T47D (cell line): ENCODE measurements around the gene CAPN7.
A peak's percentile ranks its signal among the peaks of the same experiment; 100 is the strongest.

Experiments
- DNase-seq, 2 experiments: peaks; one replicate each; pipeline versions ENCODE4 v3.0.0 to v3.0.0-alpha.2; 2011 to 2012; ENCODE audit warnings: low read depth in 1 of 2, low spot score in 1 of 2
- JUND ChIP-seq: IDR thresholded peaks from 2 replicates; pipeline ENCODE4 v1.6.1; 2012; ENCODE audit warnings: low read depth
- in situ Hi-C: cut with HindIII; loops from 2 replicates; pipeline ENCODE4 v1.10.0; 2016; ENCODE audit warnings: low sequenced_read_pairs, low pct_unique_long_range_greater_than_20kb

Gene CAPN7

DNA sequence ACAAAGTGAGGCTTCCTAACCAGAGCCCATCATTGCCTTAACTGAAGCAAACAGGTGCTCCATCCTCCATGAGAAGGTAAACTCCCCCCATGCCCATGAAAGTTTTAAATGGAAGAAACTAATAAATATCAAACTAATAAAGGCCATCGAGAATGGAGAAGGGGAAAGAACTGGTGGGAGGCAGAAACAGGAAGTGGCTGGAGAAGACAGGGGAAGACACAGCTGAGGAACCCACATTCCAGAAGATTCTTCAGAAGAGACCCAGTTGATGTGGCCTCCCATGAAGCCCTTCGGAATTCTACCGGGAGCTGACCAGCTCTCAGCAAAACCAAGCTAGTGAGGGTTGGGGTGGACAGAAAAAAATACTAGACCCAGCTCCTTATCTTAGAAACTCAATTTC is 84.7 kb downstream of the CAPN7 start:
- in situ Hi-C loops = no loop called here
- TF ChIP-seq JUND = no peak
- no peak for DNase-seq

DNA sequence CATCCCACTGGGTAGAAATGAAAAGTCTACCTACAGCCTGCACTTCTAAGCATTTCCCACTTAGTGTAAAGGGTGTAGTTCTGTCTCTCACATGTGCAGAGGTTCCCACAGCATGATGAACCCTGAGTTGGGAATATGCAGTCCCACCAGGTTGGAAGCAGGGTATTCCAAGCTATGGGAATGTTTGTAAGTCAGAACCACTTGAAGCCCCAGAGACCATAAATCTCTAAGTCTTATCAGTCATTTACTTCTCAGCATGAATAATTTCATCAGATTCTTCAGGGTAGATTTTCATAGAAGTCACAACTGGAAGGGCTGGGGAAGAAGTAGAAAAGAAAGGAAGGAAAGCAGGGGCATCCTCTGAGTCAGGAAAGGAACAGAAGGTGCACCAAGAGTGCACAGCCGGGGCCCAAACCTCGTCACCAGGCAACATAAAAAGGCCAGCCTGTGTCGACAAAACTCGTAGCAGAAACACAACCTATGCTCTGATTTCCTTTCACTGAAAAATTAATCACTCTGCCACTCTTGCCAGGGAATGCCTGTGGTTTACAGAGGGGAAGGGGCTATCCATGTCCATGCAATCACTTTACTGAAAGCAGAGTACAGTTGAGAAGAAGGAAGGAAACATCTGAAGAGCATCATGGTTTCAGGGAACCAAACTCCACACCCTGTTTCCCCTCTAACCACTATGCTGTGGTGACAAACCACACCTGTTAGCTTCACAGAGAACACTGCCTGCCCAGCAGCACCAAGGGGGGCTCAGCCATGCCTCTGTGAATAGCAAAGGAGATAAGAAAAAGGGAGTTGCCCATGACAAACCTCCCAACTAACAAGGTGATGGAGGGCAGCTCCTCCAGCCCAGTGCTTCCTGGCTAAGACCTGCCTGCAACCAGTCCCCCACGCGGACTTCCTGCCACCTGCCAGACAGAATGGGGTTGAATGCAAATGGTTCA is 85.8 kb downstream of the CAPN7 start:
- DNase-seq = no peak
- in situ Hi-C loops = no loop called here
- no peak for TF ChIP-seq JUND

DNA sequence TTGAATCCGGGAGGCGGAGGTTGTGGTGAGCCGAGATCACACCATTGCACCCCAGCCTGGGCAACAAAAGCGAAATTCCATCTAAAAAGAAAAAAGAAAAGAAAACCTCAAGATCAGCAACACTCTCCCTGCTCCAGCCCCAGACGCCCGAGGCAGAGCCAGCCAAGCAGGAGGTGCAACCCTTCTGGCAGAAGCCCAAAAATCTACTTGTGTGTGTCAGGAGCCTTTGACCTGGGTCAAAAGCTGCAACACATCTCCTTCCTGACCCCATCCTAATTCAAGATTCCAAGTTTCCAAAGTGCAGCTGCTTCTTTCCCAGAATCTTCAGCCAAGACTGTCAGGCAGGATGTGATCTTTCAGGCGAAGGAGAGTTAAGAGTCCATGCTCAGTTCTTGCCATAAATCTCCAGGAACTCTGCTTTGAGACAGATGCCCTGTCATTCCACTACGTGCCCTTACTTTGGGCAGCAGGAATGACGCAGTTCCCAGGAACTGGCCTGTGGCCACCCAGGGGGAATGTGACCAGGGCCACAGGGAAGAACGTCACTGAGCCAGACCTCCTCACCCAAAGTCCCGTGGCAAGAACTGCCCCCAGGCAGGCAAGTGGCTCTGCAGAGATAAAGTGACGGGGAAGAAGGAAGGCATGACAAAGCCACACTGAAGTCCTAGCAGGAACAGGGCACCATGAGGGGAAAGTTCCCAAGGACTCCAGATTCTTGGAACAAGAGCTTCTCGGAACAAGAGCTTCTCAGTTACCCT is 86.9 kb downstream of the CAPN7 start:
- peak; percentile 26 to 67 for DNase-seq
- no peak for TF ChIP-seq JUND

DNA sequence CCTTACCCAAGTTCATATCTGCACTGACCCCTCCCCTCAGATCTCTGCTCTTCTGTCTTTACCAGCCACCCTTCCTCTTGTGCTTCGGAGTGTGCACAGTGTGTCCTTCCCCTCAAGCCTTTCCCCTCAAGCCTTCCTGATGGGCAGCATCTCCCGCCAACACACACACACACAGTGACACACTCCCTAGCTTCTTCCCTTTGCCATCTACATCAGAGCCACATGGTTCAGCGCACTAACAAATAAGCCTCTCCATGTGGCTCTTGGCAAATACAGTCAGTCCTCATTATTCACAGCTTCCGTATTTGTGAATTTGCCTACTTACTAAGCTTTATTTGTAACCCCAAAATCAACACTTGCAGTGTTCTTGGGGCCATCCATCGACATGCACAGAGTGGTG is 88.9 kb downstream of the CAPN7 start:
- TF ChIP-seq JUND = no peak
- in situ Hi-C loops = no loop called here
- DNase-seq = no peak

More for the DNA sequence above, 86.9 kb downstream of the CAPN7 start:
- in situ Hi-C loops = no loop called here

DNA sequence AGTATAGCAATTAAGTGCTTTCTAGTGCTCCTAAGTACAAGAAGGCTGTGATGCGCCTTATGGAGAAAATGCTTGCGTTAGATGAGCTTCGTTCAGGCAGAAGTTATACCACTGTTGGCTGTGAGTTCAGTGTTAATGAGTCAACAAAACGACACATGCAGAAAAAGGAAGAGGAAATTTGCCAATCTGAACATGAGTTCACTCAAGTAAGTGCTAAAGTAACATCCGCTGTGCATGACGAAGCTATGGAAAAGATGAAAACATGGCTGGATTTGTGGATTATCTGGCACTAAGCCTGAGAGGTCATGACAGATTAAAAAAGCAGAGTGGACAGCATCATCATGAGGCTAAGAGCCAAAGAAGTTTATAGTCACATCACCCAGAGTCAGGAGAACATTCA is 89.5 kb downstream of the CAPN7 start:
- in situ Hi-C loops = no loop called here
- TF ChIP-seq JUND = no peak
- no peak for DNase-seq

DNA sequence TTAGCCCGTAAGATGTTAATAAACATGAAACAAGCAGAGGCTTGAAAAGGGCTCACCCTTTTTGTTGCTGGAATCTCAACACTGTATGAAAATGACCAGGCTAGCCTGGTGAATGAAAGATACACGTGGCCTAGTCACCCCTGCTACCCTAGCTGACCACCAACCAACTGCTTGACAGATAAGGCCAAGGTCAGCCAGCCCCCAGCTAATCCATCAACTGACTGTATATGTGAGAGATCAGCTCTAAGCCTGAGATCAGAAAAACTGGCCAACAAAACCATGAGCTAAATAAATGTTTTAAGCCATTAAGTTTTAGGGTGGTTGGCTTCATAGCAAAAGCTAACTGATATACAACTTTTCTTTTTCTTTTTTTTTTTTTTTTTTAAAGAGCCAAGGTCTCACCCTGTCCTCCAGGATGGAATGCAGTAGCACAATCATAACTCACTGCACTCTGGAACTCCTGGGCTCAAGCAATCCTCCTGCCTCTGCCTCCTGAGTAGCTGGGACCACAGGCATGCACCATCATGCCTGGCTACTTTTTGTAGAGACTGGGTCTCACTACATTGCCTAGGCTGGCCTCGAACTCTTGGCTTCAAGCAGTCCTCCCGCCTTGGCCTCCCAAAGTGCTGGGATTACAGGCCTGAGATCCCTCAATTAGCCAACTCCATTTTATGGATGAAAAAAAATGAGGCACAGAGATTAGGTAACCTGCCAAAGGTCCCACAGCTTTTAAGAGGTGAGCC is 91.7 kb downstream of the CAPN7 start:
- no peak for DNase-seq
- TF ChIP-seq JUND = no peak
- in situ Hi-C loops = no loop called here

DNA sequence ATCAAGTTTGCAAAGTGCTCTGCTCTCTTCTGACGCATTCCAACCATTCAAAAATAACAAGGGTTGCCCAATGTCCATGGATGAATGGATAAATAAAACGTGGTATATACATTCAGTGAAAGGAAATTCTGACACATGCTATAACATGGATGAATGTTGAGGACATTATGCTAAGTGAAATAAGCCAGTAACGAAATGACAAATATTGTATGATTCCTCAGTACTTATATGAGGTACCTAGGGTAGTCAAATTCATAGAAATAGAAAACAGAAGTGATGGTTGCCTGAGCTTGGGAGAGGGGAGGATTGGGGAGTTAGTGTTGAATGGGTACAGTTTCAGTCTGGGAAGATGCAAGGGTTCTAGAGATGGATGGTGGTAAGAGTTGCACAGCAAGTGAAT is 92.5 kb downstream of the CAPN7 start:
- TF ChIP-seq JUND = no peak
- no peak for DNase-seq
- in situ Hi-C loops = no loop called here

DNA sequence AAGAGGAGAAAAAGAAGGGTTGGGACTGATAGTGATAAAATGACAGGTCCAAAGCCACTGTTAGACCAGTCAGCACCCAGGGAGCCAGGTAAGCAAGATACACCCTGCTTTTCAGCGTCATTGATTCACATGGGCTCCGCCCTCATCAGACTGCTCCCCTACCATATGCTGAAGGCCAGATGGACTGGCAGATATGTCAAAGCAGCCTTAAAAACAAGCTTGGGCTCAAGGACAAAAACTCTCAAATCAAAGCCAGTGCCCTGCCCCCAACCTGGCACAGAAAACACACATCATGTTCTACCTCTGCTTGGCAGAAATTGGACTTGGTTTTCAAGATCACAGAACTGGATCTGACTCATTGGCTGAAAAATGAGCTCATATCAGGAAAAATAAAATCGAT is 93.0 kb downstream of the CAPN7 start:
- no peak for DNase-seq
- no peak for TF ChIP-seq JUND
- in situ Hi-C loops = no loop called here

DNA sequence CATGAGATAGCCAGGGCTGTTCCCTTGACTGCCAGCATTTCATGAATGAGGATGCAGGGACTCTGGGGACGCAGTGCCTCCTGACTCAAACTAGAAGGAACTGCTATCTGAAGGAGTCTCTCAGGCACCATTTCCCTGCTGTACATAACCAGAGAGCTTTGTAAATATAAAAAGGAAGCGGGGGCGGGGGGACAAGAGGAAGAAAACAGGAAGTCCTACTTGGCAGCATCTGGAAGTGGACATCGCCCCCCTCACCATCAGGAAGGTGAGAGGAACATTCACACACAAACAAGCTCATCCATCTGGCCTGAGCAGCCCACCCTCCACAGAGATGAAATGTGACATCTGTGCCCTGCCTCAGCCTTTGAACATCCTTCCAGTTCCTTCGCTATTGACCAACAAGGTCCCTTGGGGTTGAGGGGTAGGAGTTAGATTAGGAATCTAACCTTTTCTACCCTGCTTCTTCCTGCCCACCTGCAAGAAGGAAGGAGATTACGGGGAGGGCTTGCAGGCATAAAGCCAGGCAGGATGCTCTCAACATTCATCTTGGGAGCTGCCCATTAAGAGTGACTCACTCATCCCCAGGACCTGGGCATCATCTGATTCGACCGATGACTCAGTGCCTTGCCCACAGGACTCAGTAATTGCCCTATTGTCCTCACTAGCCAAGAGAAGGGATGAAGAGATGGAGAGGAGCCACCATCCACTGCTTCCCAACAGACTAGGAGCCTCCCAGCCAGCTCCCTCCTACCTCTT is 94.5 kb downstream of the CAPN7 start:
- in situ Hi-C loops = no loop called here
- no peak for TF ChIP-seq JUND
- no peak for DNase-seq

DNA sequence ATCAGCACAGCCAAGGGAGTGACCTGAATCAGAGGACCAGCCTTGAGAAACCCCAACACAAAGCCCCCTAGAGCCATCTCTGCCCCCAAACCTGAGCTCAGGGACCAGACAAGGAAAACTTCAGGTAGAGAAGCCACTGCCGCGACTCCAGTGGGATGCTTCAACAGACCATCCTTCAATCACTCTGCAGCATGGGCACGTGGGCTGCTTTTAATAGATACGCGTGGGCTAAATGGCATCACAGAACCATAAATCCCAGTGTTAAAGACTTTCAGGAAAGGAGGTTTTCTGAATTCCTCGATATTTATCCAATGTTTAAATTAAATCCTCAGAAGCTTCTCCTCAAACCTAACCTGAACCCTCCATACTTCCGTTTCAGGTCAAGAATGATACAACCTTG is 95.7 kb downstream of the CAPN7 start:
- no peak for DNase-seq
- in situ Hi-C loops = no loop called here
- no peak for TF ChIP-seq JUND
